Immature natural killer cell (primary cell): ENCODE data around the gene FUT7. TPM values are rescaled to one million over a fixed set of nuclear protein-coding genes. Genes with fewer than 3 reads are reported as not detected.
A peak's percentile ranks its signal among the peaks of the same experiment; 100 is the strongest.
"Not testable (repeated sequence)": the region's sequence is repeated elsewhere in the genome, so short reads cannot be mapped to it uniquely, and the experiment has no call there.

Experiments used
- DNase-seq, 3 donors: peaks; one replicate each; pipeline ENCODE4 v3.0.0; 2022; ENCODE audit warnings: mixed read lengths in 1 of 3
- H3K27ac Mint-ChIP-seq, 6 donors: one replicate each; pipeline ENCODE4 v1.8.0; 2020; ENCODE audit warnings: mixed read lengths in 6 of 6, mild to moderate bottlenecking in 5 of 6, inconsistent platforms in 4 of 6, moderate library complexity in 3 of 6
- H3K27me3 Mint-ChIP-seq, 3 donors: one replicate each; pipeline ENCODE4 v1.8.0; 2020 to 2021; ENCODE audit warnings: low read depth in 3 of 3, mild to moderate bottlenecking in 3 of 3, mixed read lengths in 3 of 3, moderate library complexity in 3 of 3, inconsistent platforms in 1 of 3
- H3K36me3 Mint-ChIP-seq, 3 donors: one replicate each; pipeline ENCODE4 v1.8.0; 2020; ENCODE audit warnings: mixed read lengths in 3 of 3, inconsistent platforms in 2 of 3, mild to moderate bottlenecking in 2 of 3
- H3K4me1 Mint-ChIP-seq, 2 donors: one replicate each; pipeline ENCODE4 v1.8.0; 2020; ENCODE audit warnings: inconsistent platforms in 2 of 2, mild to moderate bottlenecking in 2 of 2, mixed read lengths in 2 of 2, moderate library complexity in 1 of 2
- H3K4me3 Mint-ChIP-seq, 5 donors: one replicate each; pipeline ENCODE4 v1.8.0; 2020; ENCODE audit warnings: mild to moderate bottlenecking in 5 of 5, mixed read lengths in 5 of 5, inconsistent platforms in 3 of 5, moderate library complexity in 3 of 5
- H3K9me3 Mint-ChIP-seq, 6 donors: one replicate each; pipeline ENCODE4 v1.8.0; 2020; ENCODE audit warnings: mild to moderate bottlenecking in 6 of 6, mixed read lengths in 6 of 6, inconsistent platforms in 4 of 6, moderate library complexity in 3 of 6
- polyA plus RNA-seq, 3 donors: library from polyadenylated mRNA; unstranded; fragments of 300-500 nt; fragmentation: Illumina TruSeq; gene quantifications; one replicate each; pipeline ENCODE4 v1.2.3, GENCODE V29; 2021

Gene FUT7
- polyA plus RNA-seq, 3 donors from 2014 or later = 20.6 to 33.0 (median 25.6) TPM

GRCh38 chr9:137009938-137010732 is 21.8 kb downstream of the FUT7 start:
- Mint-ChIP-seq H3K36me3 (no peaks in the 10 kb centered on the region), H3K27me3 (peaks cover 0 to 2% (median 0%) of the 10 kb centered on the region in 3 donors), H3K4me1 (peaks cover 11% of the 10 kb centered on the region in 2 donors), H3K4me3 (no peak overlapping the region), H3K9me3 (no peaks in the 10 kb centered on the region), H3K27ac (no peak overlapping the region)
- no peak for DNase-seq

- no peak overlapping the region for H3K4me3 Mint-ChIP-seq
- H3K27me3 Mint-ChIP-seq = peaks cover 0 to 2% (median 2%) of the 10 kb centered on the region in 3 donors
- H3K9me3 Mint-ChIP-seq = no peaks in the 10 kb centered on the region
- no peak overlapping the region for H3K27ac Mint-ChIP-seq
- DNase-seq = no peak
- peaks cover 19 to 20% of the 10 kb centered on the region in 2 donors for H3K4me1 Mint-ChIP-seq
- no peaks in the 10 kb centered on the region for H3K36me3 Mint-ChIP-seq
Observed at GRCh38 chr9:137009217-137009616, 22.7 kb downstream of the FUT7 start.

- Mint-ChIP-seq H3K4me3 (no peak overlapping the region), H3K27me3 (peaks cover 0 to 2% (median 2%) of the 10 kb centered on the region in 3 donors), H3K9me3 (no peaks in the 10 kb centered on the region), H3K36me3 (no peaks in the 10 kb centered on the region), H3K4me1 (peaks cover 19 to 22% of the 10 kb centered on the region in 2 donors), H3K27ac (no peak overlapping the region)
- no peak for DNase-seq
Observed at GRCh38 chr9:137008312-137008711, 23.6 kb downstream of the FUT7 start.

- no peak overlapping the region for H3K4me3 Mint-ChIP-seq
- no peak for DNase-seq
- peaks cover 0 to 2% (median 2%) of the 10 kb centered on the region in 3 donors for H3K27me3 Mint-ChIP-seq
- H3K4me1 Mint-ChIP-seq = peaks cover 19 to 22% of the 10 kb centered on the region in 2 donors
- no peak overlapping the region for H3K27ac Mint-ChIP-seq
- H3K36me3 Mint-ChIP-seq = no peaks in the 10 kb centered on the region
- H3K9me3 Mint-ChIP-seq = no peaks in the 10 kb centered on the region
Observed at GRCh38 chr9:137007816-137008270, 24.0 kb downstream of the FUT7 start.

- Mint-ChIP-seq H3K4me3 (no peak overlapping the region), H3K27me3 (peaks cover 0 to 5% (median 2%) of the 10 kb centered on the region in 3 donors), H3K27ac (no peak overlapping the region), H3K36me3 (no peaks in the 10 kb centered on the region), H3K4me1 (peaks cover 22% of the 10 kb centered on the region in 2 donors), H3K9me3 (no peaks in the 10 kb centered on the region)
- DNase-seq = no peak
Observed at GRCh38 chr9:137007108-137007815, 24.6 kb downstream of the FUT7 start.

GRCh38 chr9:137006116-137007003 is 25.5 kb downstream of the FUT7 start:
- peak overlapping the region; percentile 44 to 77 (median 71) for H3K27ac Mint-ChIP-seq
- no peaks in the 10 kb centered on the region for H3K9me3 Mint-ChIP-seq
- H3K4me1 Mint-ChIP-seq = peaks cover 22 to 23% of the 10 kb centered on the region in 2 donors
- H3K36me3 Mint-ChIP-seq = no peaks in the 10 kb centered on the region
- peak in 1 of 3 donors; percentile 24 for DNase-seq
- peaks cover 0 to 5% (median 2%) of the 10 kb centered on the region in 3 donors for H3K27me3 Mint-ChIP-seq
- peak overlapping the region in 4 of 5 donors; percentile 14 to 58 (median 36) for H3K4me3 Mint-ChIP-seq

- H3K4me3 Mint-ChIP-seq = peak overlapping the region in 1 of 5 donors; percentile 32
- peak; percentile 41 to 52 (median 47) for DNase-seq
- H3K27me3 Mint-ChIP-seq = peaks cover 8 to 12% (median 9%) of the 10 kb centered on the region in 3 donors
- peak overlapping the region in 3 of 6 donors; percentile 20 to 76 (median 30) for H3K27ac Mint-ChIP-seq
- peaks cover 37 to 44% of the 10 kb centered on the region in 2 donors for H3K4me1 Mint-ChIP-seq
- not testable (repeated sequence) for H3K36me3 Mint-ChIP-seq, H3K9me3 Mint-ChIP-seq
Observed at GRCh38 chr9:137004285-137004684, 27.6 kb downstream of the FUT7 start.

- no peak overlapping the region for H3K4me3 Mint-ChIP-seq
- peaks cover 51 to 61% of the 10 kb centered on the region in 2 donors for H3K4me1 Mint-ChIP-seq
- H3K27ac Mint-ChIP-seq = peak overlapping the region in 1 of 6 donors; percentile 24
- no peaks in the 10 kb centered on the region for H3K36me3 Mint-ChIP-seq
- no peaks in the 10 kb centered on the region for H3K9me3 Mint-ChIP-seq
- peaks cover 18 to 19% (median 19%) of the 10 kb centered on the region in 3 donors for H3K27me3 Mint-ChIP-seq
- DNase-seq = no peak
Observed at GRCh38 chr9:137002646-137003041, 29.2 kb downstream of the FUT7 start.

GRCh38 chr9:137001857-137002645 is 29.8 kb downstream of the FUT7 start:
- H3K27ac Mint-ChIP-seq = peak overlapping the region in 1 of 6 donors; percentile 24
- H3K4me3 Mint-ChIP-seq = no peak overlapping the region
- H3K4me1 Mint-ChIP-seq = peaks cover 55 to 66% of the 10 kb centered on the region in 2 donors
- DNase-seq = no peak
- H3K9me3 Mint-ChIP-seq = no peaks in the 10 kb centered on the region
- H3K27me3 Mint-ChIP-seq = peaks cover 20 to 24% (median 21%) of the 10 kb centered on the region in 3 donors
- no peaks in the 10 kb centered on the region for H3K36me3 Mint-ChIP-seq

- Mint-ChIP-seq H3K36me3 (no peaks in the 10 kb centered on the region), H3K4me1 (peaks cover 54 to 63% of the 10 kb centered on the region in 2 donors), H3K4me3 (peak overlapping the region; percentile 70 to 94 (median 84)), H3K27ac (peak overlapping the region; percentile 97 to 99 (median 99)), H3K9me3 (no peaks in the 10 kb centered on the region), H3K27me3 (peaks cover 20 to 33% (median 25%) of the 10 kb centered on the region in 3 donors)
- peak; percentile 88 to 89 (median 89) for DNase-seq
Observed at GRCh38 chr9:137000177-137000930, 31.5 kb downstream of the FUT7 start.

- Mint-ChIP-seq H3K4me3 (peak overlapping the region; percentile 85 to 94 (median 89)), H3K9me3 (no peaks in the 10 kb centered on the region), H3K4me1 (peaks cover 53 to 67% of the 10 kb centered on the region in 2 donors), H3K27ac (peak overlapping the region; percentile 97 to 99 (median 99)), H3K36me3 (no peaks in the 10 kb centered on the region), H3K27me3 (peaks cover 20 to 42% (median 25%) of the 10 kb centered on the region in 3 donors)
- DNase-seq = peak; percentile 92 to 96 (median 94)
Observed at GRCh38 chr9:136997830-136998234, 34.1 kb downstream of the FUT7 start.

GRCh38 chr9:136997371-136997770 is 34.5 kb downstream of the FUT7 start:
- DNase-seq = peak in 1 of 3 donors; percentile 69
- Mint-ChIP-seq H3K4me1 (peaks cover 53 to 68% of the 10 kb centered on the region in 2 donors), H3K27me3 (peaks cover 20 to 46% (median 26%) of the 10 kb centered on the region in 3 donors), H3K27ac (peak overlapping the region; percentile 97 to 99 (median 99)), H3K36me3 (no peaks in the 10 kb centered on the region), H3K9me3 (no peaks in the 10 kb centered on the region), H3K4me3 (peak overlapping the region; percentile 85 to 94 (median 89))
